Skin of body (tissue), 2 donors: ENCODE results near the gene BCL7C. TPM values are rescaled to one million over a fixed set of nuclear protein-coding genes. Genes with fewer than 3 reads are reported as not detected.
"Not testable (repeated sequence)": the region's sequence is repeated elsewhere in the genome, so short reads cannot be mapped to it uniquely, and the experiment has no call there.

Source experiments
- DNase-seq: peaks from one replicate; lab custom pipeline; 2025; lab: John Stamatoyannopoulos, UW
- total RNA-seq: library from RNA; depleted of rRNA; stranded (reverse); fragments of >200 nt; gene quantifications from one replicate; pipeline ENCODE4 v1.2.3, GENCODE V29; 2014

The BCL7C gene
- total RNA-seq, 1 donor from 2014 or later, result 20.7 TPM

GRCh38 chr16:30866031-30866430 lies 27.8 kb downstream of the BCL7C start:
- DNase-seq, result no peak

DNA sequence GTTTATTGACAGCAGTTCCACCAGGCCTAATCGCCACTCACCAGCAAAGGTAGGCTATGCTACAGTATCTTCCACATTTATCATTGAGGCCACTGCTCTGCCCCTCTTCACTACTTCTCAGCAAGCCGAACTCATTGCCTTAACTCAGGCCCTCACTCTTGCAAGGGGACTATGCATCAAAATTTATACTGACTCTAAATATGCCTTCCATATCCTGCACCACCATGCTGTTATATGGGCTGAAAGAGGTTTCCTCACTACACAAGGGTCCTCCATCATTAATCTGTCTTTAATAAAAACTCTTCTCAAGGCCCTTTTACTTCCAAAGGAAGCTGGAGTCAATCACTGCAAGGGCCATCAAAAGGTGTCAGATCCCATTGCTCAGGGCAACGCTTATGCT lies 30.7 kb downstream of the BCL7C start:
- DNase-seq, result not testable (repeated sequence)

GRCh38 chr16:30860729-30861128 lies 33.1 kb downstream of the BCL7C start:
- not testable (repeated sequence) for DNase-seq

GRCh38 chr16:30858829-30859423 lies 35.0 kb downstream of the BCL7C start:
- no peak for DNase-seq

GRCh38 chr16:30858111-30858495 lies 35.8 kb downstream of the BCL7C start:
- no peak for DNase-seq

DNA sequence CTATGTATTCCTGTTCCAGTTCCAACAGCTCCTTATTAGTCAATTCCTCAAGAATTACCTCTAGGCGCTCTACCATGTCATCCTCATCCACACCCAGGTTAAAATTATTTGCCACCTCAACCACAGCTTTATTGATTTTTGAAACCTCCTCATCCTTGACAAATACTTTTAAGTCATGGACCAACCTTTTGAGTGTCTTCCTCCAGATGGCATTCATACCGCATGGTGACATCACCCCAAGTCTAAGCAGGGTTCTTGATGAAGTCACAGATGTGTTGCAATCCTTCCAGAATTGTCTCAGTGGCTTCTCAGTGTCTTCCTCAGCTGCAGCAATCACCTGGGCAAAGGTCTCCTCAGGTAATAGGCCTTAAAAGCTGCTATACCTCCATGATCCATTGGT lies 40.1 kb downstream of the BCL7C start:
- DNase-seq, result no peak

DNA sequence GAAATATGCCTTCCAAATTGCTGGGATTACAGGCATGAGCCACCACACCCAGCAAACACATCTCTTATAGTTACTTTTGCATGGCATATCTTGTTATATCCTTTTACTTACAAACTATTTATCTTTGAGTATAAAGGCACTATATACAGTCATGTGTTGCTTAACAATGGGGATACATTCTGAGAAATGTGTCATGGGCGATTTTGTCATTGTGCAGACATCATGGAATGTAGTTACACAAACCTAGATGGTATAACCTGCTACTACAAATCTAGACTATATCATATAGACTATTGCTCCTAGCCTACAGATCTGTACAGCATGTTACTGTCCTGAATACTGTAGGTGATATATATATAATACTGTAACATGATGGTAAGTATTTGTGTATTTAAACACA lies 43.6 kb downstream of the BCL7C start:
- no peak for DNase-seq

- DNase-seq, result no peak
Measured at GRCh38 chr16:30846649-30847402, 47.1 kb downstream of the BCL7C start.

DNA sequence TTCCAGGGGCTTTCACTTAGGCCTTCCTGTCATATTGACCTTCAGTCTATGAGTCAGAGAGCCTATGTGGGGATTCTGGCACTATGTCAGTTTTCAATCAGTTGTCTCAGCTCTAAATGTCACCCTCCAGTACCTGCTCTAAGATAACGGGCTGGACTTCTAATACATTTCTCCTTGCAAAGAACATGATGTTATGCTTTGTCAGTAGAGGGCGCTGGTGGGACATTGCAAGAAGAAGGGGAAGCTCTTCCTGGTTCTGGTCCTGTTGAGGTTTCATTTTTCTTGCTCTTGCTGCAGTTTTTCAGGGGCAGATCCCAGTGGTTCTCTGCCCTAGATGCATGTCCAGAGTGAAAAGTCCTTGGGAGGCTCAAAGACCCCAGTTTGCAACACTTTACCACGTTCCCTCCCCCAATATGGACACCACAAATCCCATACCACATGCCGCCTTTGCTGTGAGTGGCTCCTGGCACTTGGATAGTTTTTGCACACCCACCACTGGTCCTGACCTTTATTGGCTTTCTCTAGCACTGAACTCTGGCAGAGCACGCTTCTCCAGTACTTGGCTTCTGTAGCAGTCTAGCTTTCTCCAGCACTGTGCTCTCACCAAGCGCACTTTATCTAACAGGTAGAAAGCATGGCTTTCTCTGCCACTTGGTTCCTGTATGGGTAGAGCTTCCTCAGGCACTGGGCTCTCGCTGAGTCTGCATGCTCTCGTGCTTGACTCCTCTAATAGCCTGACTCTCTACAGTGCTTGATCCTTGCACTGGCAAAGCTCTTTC lies 49.0 kb downstream of the BCL7C start:
- DNase-seq, result peak; percentile 68

GRCh38 chr16:30844346-30844670 lies 49.6 kb downstream of the BCL7C start:
- no peak for DNase-seq

DNA sequence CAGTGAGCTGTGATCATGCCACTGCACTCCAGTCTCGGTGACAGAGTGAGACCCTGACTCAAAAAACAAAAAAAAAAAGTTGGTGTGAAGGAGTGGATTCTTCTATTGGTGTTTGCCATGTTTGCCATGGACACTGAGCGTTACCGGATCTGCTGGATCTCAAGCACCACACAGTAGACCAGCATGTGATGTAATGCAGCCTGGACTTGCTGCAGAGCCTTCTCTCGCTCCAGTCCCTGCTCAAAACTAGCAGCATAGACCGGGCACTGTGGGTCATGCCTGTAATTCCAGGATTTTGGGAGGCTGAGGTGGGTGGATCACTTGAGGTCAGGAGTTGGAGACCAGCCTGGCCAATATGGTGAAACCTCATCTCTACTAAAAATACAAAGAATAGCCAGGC lies 50.4 kb downstream of the BCL7C start:
- DNase-seq, result no peak

GRCh38 chr16:30842971-30843370 lies 50.9 kb downstream of the BCL7C start:
- no peak for DNase-seq

GRCh38 chr16:30841332-30841731 lies 52.5 kb downstream of the BCL7C start:
- no peak for DNase-seq

GRCh38 chr16:30840611-30841010 lies 53.3 kb downstream of the BCL7C start:
- no peak for DNase-seq

- no peak for DNase-seq
Measured at GRCh38 chr16:30839523-30840227, 54.2 kb downstream of the BCL7C start.

DNA sequence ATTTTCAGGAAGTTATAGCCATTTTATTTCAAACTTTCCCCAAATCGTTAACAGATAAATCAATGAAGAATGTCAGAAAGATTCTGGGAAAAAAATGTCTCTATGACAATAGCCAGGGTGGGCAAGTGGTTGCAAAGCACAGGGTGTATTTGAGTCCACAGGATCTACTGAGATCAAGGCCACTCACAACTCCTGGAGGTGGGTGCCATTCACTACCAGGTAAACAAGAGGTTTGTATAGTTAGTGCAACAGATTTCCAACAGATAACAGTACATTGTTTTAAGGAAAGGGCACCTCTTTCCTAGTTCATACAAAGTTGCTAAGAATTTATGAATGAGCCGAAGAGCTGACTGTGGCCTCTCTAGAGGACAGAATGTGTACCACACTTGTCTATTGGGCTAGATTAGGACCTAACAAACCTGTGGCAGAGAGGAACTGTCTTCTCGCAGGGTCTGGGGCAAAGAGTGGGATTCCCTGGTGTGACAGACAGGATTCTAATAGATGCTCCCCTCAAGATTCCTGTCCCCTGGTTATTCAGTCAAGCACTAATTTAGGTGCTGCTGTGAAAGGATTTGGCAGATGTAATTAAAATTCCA lies 54.9 kb downstream of the BCL7C start:
- DNase-seq, result no peak

DNA sequence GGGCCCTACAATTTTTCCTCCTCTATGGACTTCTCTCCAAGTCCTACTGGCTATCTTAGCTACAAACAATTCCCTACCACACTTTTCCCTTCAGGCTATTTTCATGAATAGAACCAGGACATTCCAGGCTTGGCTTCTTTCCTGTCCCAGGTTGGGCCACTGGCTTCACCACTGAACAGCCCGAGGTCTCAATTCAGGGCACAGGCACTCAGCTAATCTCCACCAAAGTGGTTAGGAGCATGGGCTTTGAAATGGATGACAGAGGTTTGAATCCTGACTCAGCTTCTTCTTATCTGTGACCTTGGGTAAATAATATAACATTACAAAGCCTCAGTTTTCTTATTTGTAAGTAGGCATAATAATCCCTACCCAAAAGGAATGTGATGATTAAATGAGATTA lies 56.0 kb downstream of the BCL7C start:
- DNase-seq, result no peak
